Measurements from ENCODE around the gene DLX3.

DLX3 gene

DNA sequence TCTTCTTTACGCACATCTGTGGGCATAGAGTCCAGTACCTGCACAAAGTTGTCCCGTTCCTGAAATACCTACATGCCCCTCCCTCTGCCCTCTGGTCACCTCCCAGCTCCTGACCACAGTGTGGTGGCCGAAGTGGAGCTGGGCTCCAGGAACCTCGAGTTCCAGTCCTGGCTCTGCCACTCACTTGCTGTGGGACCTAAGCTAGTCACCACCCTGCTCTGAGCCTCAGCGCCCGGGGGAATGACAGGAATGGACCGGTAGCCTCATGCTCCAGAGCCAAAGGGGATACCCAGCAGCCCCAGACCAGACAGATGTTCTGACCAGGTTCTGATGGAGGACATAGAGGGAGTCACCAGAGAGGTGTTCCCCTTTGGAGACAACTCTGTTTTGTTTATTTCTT, 34.2 kb upstream of the DLX3 start:
- in situ Hi-C loops (cut with MboI; ENCODE audit: low sequenced_read_pairs, unreplicated experiment): loop anchor here (5.0 kb wide), 1 partner anchor 63 kb away; no protein-coding TSS in a partner anchor
- no peak for DNase-seq (ENCODE audit: low spot score)
- TF ChIP-seq, protein P1, sequence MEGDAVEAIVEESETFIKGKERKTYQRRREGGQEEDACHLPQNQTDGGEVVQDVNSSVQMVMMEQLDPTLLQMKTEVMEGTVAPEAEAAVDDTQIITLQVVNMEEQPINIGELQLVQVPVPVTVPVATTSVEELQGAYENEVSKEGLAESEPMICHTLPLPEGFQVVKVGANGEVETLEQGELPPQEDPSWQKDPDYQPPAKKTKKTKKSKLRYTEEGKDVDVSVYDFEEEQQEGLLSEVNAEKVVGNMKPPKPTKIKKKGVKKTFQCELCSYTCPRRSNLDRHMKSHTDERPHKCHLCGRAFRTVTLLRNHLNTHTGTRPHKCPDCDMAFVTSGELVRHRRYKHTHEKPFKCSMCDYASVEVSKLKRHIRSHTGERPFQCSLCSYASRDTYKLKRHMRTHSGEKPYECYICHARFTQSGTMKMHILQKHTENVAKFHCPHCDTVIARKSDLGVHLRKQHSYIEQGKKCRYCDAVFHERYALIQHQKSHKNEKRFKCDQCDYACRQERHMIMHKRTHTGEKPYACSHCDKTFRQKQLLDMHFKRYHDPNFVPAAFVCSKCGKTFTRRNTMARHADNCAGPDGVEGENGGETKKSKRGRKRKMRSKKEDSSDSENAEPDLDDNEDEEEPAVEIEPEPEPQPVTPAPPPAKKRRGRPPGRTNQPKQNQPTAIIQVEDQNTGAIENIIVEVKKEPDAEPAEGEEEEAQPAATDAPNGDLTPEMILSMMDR (IDR thresholded peaks at IDR 0.05; ENCODE audit: borderline replicate concordance, control extremely low read depth, extremely low read depth, insufficient read depth, missing control alignments): no peak

DNA sequence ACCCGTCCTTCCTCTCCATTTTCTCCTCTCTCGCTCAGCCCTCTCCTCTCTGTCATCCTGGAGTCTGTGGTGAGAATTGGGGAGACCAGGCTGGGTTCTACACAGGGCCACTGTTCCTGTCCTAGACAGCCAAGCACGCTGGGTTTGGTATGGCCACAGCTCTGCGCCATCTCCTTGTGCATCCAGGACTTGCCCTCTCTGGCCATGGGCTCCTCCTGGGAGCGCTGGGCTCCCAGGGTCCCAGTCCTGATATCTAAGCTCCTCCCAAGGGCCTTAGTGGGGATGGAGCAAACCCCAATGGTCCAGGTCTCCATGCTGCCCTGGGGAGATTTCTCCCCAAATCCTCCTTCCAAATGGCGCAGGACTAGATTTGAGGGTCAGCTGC, 33.7 kb upstream of the DLX3 start:
- no peak for DNase-seq (ENCODE audit: low spot score)
- in situ Hi-C loops (cut with MboI; ENCODE audit: low sequenced_read_pairs, unreplicated experiment): loop anchor here (5.0 kb wide), 1 partner anchor 64 kb away; no protein-coding TSS in a partner anchor
- TF ChIP-seq, protein P1 (IDR thresholded peaks at IDR 0.05; ENCODE audit: borderline replicate concordance, control extremely low read depth, extremely low read depth, insufficient read depth, missing control alignments): no peak

DNA sequence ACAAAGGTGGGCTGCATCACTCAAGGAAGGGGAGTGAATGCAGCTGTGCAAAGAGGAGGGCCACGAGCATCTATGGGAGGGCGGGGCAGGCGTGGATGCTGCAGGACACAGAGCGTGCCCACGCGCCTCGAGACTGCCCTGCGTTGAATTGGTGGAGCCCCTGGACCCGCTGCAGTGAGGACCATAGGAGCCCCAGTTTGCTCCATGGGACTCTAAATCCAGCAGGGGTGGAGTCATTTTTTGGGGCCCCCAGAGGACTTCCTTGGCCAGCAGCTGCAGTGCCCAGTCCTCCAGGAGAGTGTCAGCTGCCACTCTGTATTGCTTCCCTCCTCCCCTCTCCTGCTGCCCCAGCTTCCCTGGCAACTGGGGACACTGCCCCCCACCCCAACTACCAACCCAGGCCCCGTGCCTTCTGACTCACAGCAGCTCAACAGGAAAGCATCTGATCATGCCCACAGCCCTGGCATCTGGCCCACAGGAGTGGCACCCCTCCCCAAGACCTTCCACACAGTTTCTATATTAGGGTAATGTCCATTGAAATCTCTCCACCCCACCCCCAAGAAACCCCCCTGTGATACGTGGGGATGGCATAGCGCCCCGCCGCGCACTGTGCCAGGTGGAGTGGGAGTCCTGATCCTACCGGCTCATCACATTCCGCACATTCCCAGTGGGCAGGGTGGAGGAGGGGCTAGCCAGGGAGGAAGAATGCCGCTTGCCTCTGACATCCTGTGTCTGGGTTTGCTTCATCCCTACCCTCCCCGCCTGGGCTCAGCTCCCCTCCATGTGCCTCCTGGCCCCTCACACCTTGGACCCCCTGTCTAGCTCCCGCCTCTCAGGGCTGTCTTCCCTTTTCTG, 33.1 kb upstream of the DLX3 start:
- in situ Hi-C loops (cut with MboI; ENCODE audit: low sequenced_read_pairs, unreplicated experiment): loop anchor here (5.0 kb wide), 1 partner anchor 64 kb away; no protein-coding TSS in a partner anchor
- TF ChIP-seq, protein P1 (IDR thresholded peaks at IDR 0.05; ENCODE audit: borderline replicate concordance, control extremely low read depth, extremely low read depth, insufficient read depth, missing control alignments): no peak
- DNase-seq (ENCODE audit: low spot score): no peak

DNA sequence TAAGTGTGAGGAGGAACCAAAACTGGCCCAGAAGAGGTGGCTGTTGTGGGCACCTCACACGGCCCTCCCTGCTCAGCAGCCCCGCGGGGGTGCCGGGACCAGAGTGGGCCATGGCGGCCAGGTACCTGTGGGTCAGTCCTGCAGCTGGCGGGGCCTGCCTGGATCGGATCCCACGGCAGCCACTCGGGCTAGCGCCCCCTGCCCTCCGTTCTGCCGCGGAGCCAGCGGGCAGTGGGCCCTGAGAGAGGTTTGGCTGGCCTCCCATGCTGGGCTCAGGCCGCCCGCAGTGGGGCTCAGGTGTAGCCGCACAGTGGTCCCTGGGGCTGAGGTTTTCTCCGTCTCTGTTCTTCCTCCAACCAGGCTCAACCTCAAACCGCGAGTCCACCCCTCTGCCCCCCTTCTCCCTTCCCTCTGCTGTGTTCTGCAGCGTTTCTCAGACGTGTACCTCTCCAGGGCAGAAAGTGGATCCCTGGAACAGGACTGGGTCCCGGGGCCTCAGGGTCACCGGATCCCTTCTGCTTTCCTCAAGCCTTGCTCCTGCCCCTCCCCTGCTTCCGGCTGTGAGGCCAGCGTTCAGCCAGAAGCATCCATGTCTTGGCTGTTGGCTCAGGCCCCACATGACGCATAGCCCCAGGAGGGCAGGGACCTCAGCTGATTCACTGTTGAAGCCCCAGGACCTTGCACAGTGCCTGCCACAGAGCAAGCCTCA, 32.3 kb upstream of the DLX3 start:
- in situ Hi-C loops (cut with MboI; ENCODE audit: low sequenced_read_pairs, unreplicated experiment): loop anchor here (5.0 kb wide), 1 partner anchor 65 kb away; no protein-coding TSS in a partner anchor
- peak; percentile 39 for DNase-seq (ENCODE audit: low spot score)
- TF ChIP-seq, protein P1 (IDR thresholded peaks at IDR 0.05; ENCODE audit: borderline replicate concordance, control extremely low read depth, extremely low read depth, insufficient read depth, missing control alignments): peak; percentile 4

DNA sequence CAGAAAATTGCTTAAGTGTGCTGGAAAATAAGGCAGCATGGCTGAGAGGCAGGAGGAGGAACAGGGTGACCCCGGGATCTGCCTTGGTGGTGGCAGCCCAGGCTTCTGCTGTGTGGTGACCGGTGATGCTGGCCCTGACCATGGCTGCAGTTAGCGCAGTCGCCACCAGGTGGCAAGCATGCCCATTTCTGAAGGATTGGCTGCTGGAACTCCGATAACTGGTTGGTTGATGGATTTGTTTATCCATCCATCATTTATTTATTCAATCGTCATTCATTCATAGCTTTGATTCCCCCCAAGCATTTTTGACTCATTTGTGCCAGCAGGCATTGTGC, 31.8 kb upstream of the DLX3 start:
- peak; percentile 90 for DNase-seq (ENCODE audit: low spot score)
- TF ChIP-seq, protein P1 (IDR thresholded peaks at IDR 0.05; ENCODE audit: borderline replicate concordance, control extremely low read depth, extremely low read depth, insufficient read depth, missing control alignments): peak; percentile 92
- in situ Hi-C loops (cut with MboI; ENCODE audit: low sequenced_read_pairs, unreplicated experiment): loop anchor here (5.0 kb wide), 1 partner anchor 65 kb away; no protein-coding TSS in a partner anchor

DNA sequence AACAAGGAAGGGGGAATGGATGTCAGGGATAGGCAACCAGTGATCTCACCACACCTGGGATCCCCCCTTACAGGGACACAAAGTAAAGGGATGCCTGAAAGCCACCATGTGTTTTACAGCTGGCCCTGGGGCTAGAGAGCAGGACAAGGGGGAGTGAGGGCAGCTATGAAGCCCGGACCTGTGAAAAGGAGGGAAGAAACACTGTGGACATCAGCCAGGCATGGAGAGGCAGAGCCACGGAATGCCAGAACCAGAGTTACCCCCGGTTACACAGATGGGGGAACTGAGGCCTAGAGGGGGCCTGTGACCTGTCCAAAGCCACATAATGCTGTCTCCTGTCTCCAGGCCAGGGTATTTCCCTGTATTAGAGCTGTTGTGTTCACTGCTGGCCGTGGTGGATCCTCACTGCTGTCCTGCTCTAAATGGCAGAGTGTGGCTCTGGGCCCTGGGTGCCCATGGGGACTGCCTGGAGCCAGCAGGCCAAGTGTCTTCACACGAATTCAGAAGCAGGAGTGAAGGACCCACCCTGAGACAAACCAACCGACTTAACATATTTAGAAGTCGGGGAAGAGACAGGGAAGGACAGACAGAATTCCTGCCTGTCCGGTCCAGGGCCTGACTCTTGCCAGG, 31.1 kb upstream of the DLX3 start:
- in situ Hi-C loops (cut with MboI; ENCODE audit: low sequenced_read_pairs, unreplicated experiment): loop anchor here (5.0 kb wide), 1 partner anchor 66 kb away; no protein-coding TSS in a partner anchor
- no peak for DNase-seq (ENCODE audit: low spot score)
- TF ChIP-seq, protein P1 (IDR thresholded peaks at IDR 0.05; ENCODE audit: borderline replicate concordance, control extremely low read depth, extremely low read depth, insufficient read depth, missing control alignments): no peak

Data from GM13976 (cell line).